HepG2 (cell line): ENCODE measurements around the gene CISD3. TPM values are rescaled to one million over a fixed set of nuclear protein-coding genes. Genes with fewer than 3 reads are reported as not detected.

Source experiments
- MIXL1 ChIP-seq: IDR thresholded peaks from 2 replicates; pipeline ENCODE4 v1.6.1; 2016
- REXO4 ChIP-seq: sonication (generic); formaldehyde crosslinking; IDR thresholded peaks from 2 replicates; pipeline ENCODE4 v1.8.0; 2022; ENCODE audit warnings: missing genetic modification reagents, mild to moderate bottlenecking, borderline replicate concordance
- ZNF232 ChIP-seq: sonication (generic); formaldehyde crosslinking; IDR thresholded peaks from 2 replicates; pipeline ENCODE4 v1.4.0; 2020; ENCODE audit warnings: missing genetic modification reagents, borderline replicate concordance
- ZNF460 ChIP-seq: sonication (generic); formaldehyde crosslinking; IDR thresholded peaks from 2 replicates; pipeline ENCODE4 v1.5.1; 2020; ENCODE audit warnings: missing genetic modification reagents, mild to moderate bottlenecking, borderline replicate concordance
- polyA plus RNA-seq, 8 experiments: library from polyadenylated mRNA; depleted of rRNA in 3 of 8; stranded (reverse) in 7 of 8; unstranded in 1 of 8; fragments of >200 nt; fragmentation: Illumina TruSeq in 4 of 8; extraction: Trizol in 4 of 8; gene quantifications; 2 replicates each; pipeline versions ENCODE4 v1.2.1 to v1.2.3, GENCODE V29; 2011 to 2016; ENCODE audit warnings: low read depth in 4 of 8, missing spikeins in 1 of 8, mixed read lengths in 1 of 8; ENCODE audit not compliant: insufficient read depth in 1 of 8
- total RNA-seq, 5 experiments: library from RNA; depleted of rRNA; stranded (reverse); fragments of >200 nt; fragmentation: Illumina TruSeq; extraction: Trizol; gene quantifications; 2 replicates each; pipeline ENCODE4 v1.2.3, GENCODE V29; 2016; ENCODE audit warnings: low read depth in 1 of 5
- TF ChIP-seq, protein P1 (sequence below): sonication (generic); formaldehyde crosslinking; IDR thresholded peaks from 2 replicates; pipeline ENCODE4 v1.4.0; 2020; ENCODE audit warnings: mild to moderate bottlenecking, missing genetic modification reagents, borderline replicate concordance
- TF ChIP-seq, protein P2 (sequence below): sonication (generic); formaldehyde crosslinking; conservative IDR thresholded peaks from 2 replicates; pipeline ENCODE4 v1.8.0; 2022; ENCODE audit warnings: mild to moderate bottlenecking, moderate library complexity, missing genetic modification reagents
- TF ChIP-seq, protein P3 (sequence below): sonication (generic); formaldehyde crosslinking; IDR thresholded peaks from 2 replicates; pipeline ENCODE4 v1.4.0; 2020; ENCODE audit warnings: mild to moderate bottlenecking, missing genetic modification reagents
- TF ChIP-seq, protein P4 (sequence below): sonication (generic); formaldehyde crosslinking; IDR thresholded peaks from 2 replicates; pipeline ENCODE4 v1.5.1; 2020; ENCODE audit warnings: mild to moderate bottlenecking, missing genetic modification reagents
- TF ChIP-seq, protein P5 (sequence below): sonication (generic); formaldehyde crosslinking; IDR thresholded peaks from 2 replicates; pipeline ENCODE4 v1.5.0; 2020; ENCODE audit warnings: missing genetic modification reagents
- TF ChIP-seq, protein P6 (sequence below): sonication (generic); formaldehyde crosslinking; IDR thresholded peaks from 2 replicates; pipeline ENCODE4 v1.8.1; 2023; ENCODE audit warnings: mild to moderate bottlenecking, missing genetic modification reagents

The CISD3 gene
- total and polyA plus RNA-seq, 2 of the 13 experiments (the other 11 are each of a cell fraction or from before 2014, with no cell fraction given), result 30.0 to 34.1 TPM

DNA sequence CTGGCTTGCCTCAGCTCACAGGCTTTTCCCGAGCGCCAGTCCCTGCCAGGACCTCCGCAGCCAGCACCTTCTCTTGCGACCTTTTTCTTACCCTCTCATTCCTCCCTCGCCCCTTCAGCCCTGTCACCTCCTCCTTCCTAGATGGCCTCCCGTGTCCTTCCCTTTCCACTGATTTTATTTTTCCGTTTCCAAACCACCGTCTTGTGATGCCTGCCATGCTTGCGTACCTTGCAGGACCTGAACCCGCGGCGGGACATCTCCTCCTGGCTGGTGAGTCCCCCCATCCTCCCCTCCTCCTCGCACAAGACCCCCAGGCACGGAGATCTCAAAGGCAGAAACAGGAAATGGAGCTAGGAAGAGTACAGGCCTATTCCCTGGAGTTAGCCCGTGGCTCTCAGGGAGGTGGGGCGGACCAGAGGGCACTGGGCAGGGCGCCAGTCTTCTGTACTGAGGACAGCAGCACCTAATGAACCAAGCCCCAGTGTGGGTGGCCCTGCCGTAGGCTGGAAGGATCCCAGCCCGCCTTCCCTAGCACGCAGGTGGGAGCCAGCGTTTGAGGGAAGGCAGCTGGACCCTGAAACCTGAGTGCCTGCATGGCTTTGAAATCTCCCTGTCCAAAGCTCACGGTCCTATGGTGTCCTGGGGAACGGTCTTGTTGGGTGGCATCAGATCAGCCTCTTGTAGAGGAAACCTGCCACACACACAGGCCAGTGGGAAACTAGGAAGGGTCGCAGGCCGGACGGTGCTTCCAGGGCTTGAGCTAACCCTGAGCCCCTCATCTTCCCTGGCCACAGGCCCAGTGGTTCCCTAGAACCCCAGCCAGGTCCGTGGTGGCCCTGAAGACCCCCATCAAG lies 612 bp downstream of the CISD3 start (continued):
- TF ChIP-seq MIXL1 (CRISPR knock-in tag) (peak; percentile 53; the same call in 1 of the 2 replicates), ZNF460 (CRISPR knock-in tag) (no peak), ZNF232 (peak; percentile 78; the same call in 1 of the 2 replicates), REXO4 (no peak)
- TF ChIP-seq, protein P1, sequence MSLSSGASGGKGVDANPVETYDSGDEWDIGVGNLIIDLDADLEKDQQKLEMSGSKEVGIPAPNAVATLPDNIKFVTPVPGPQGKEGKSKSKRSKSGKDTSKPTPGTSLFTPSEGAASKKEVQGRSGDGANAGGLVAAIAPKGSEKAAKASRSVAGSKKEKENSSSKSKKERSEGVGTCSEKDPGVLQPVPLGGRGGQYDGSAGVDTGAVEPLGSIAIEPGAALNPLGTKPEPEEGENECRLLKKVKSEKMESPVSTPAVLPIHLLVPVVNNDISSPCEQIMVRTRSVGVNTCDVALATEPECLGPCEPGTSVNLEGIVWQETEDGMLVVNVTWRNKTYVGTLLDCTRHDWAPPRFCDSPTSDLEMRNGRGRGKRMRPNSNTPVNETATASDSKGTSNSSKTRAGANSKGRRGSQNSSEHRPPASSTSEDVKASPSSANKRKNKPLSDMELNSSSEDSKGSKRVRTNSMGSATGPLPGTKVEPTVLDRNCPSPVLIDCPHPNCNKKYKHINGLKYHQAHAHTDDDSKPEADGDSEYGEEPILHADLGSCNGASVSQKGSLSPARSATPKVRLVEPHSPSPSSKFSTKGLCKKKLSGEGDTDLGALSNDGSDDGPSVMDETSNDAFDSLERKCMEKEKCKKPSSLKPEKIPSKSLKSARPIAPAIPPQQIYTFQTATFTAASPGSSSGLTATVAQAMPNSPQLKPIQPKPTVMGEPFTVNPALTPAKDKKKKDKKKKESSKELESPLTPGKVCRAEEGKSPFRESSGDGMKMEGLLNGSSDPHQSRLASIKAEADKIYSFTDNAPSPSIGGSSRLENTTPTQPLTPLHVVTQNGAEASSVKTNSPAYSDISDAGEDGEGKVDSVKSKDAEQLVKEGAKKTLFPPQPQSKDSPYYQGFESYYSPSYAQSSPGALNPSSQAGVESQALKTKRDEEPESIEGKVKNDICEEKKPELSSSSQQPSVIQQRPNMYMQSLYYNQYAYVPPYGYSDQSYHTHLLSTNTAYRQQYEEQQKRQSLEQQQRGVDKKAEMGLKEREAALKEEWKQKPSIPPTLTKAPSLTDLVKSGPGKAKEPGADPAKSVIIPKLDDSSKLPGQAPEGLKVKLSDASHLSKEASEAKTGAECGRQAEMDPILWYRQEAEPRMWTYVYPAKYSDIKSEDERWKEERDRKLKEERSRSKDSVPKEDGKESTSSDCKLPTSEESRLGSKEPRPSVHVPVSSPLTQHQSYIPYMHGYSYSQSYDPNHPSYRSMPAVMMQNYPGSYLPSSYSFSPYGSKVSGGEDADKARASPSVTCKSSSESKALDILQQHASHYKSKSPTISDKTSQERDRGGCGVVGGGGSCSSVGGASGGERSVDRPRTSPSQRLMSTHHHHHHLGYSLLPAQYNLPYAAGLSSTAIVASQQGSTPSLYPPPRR (CRISPR knock-in tag), result peak; percentile 77
- TF ChIP-seq, protein P2, sequence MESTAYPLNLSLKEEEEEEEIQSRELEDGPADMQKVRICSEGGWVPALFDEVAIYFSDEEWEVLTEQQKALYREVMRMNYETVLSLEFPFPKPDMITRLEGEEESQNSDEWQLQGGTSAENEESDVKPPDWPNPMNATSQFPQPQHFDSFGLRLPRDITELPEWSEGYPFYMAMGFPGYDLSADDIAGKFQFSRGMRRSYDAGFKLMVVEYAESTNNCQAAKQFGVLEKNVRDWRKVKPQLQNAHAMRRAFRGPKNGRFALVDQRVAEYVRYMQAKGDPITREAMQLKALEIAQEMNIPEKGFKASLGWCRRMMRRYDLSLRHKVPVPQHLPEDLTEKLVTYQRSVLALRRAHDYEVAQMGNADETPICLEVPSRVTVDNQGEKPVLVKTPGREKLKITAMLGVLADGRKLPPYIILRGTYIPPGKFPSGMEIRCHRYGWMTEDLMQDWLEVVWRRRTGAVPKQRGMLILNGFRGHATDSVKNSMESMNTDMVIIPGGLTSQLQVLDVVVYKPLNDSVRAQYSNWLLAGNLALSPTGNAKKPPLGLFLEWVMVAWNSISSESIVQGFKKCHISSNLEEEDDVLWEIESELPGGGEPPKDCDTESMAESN (CRISPR knock-in tag), result peak; percentile 79; the same call in 1 of the 2 replicates
- TF ChIP-seq, protein P3, sequence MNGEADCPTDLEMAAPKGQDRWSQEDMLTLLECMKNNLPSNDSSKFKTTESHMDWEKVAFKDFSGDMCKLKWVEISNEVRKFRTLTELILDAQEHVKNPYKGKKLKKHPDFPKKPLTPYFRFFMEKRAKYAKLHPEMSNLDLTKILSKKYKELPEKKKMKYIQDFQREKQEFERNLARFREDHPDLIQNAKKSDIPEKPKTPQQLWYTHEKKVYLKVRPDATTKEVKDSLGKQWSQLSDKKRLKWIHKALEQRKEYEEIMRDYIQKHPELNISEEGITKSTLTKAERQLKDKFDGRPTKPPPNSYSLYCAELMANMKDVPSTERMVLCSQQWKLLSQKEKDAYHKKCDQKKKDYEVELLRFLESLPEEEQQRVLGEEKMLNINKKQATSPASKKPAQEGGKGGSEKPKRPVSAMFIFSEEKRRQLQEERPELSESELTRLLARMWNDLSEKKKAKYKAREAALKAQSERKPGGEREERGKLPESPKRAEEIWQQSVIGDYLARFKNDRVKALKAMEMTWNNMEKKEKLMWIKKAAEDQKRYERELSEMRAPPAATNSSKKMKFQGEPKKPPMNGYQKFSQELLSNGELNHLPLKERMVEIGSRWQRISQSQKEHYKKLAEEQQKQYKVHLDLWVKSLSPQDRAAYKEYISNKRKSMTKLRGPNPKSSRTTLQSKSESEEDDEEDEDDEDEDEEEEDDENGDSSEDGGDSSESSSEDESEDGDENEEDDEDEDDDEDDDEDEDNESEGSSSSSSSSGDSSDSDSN, result peak; percentile 90
- TF ChIP-seq, protein P4, sequence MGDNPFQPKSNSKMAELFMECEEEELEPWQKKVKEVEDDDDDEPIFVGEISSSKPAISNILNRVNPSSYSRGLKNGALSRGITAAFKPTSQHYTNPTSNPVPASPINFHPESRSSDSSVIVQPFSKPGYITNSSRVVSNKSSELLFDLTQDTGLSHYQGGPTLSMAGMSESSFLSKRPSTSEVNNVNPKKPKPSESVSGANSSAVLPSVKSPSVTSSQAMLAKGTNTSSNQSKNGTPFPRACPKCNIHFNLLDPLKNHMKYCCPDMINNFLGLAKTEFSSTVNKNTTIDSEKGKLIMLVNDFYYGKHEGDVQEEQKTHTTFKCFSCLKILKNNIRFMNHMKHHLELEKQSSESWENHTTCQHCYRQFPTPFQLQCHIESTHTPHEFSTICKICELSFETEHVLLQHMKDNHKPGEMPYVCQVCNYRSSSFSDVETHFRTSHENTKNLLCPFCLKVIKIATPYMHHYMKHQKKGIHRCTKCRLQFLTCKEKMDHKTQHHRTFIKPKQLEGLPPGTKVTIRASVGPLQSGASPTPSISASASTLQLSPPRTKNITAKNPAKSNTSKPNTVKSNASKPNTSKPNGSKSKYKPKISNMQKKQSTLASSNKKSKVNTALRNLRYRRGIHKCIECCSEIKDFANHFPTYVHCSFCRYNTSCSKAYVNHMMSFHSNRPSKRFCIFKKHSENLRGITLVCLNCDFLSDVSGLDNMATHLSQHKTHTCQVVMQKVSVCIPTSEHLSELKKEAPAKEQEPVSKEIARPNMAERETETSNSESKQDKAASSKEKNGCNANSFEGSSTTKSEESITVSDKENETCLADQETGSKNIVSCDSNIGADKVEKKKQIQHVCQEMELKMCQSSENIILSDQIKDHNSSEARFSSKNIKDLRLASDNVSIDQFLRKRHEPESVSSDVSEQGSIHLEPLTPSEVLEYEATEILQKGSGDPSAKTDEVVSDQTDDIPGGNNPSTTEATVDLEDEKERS (CRISPR knock-in tag), result peak; percentile 27; the same call in 1 of the 2 replicates
- TF ChIP-seq, protein P5, sequence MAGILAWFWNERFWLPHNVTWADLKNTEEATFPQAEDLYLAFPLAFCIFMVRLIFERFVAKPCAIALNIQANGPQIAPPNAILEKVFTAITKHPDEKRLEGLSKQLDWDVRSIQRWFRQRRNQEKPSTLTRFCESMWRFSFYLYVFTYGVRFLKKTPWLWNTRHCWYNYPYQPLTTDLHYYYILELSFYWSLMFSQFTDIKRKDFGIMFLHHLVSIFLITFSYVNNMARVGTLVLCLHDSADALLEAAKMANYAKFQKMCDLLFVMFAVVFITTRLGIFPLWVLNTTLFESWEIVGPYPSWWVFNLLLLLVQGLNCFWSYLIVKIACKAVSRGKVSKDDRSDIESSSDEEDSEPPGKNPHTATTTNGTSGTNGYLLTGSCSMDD (CRISPR knock-in tag), result no peak
- TF ChIP-seq, protein P6, sequence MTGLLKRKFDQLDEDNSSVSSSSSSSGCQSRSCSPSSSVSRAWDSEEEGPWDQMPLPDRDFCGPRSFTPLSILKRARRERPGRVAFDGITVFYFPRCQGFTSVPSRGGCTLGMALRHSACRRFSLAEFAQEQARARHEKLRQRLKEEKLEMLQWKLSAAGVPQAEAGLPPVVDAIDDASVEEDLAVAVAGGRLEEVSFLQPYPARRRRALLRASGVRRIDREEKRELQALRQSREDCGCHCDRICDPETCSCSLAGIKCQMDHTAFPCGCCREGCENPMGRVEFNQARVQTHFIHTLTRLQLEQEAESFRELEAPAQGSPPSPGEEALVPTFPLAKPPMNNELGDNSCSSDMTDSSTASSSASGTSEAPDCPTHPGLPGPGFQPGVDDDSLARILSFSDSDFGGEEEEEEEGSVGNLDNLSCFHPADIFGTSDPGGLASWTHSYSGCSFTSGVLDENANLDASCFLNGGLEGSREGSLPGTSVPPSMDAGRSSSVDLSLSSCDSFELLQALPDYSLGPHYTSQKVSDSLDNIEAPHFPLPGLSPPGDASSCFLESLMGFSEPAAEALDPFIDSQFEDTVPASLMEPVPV (CRISPR knock-in tag), result peak; percentile 92; the same call in 1 of the 2 replicates
